GM18508 (cell line): ENCODE measurements around the gene ZNF407.

Experiments
- ATAC-seq: cut with Tn5 transposase; IDR thresholded peaks from one replicate; pipeline ENCODE4 v1.9.1; 2021; ENCODE audit warnings: moderate number of reproducible peaks; ENCODE audit not compliant: insufficient read depth, unreplicated experiment

The ZNF407 gene

DNA sequence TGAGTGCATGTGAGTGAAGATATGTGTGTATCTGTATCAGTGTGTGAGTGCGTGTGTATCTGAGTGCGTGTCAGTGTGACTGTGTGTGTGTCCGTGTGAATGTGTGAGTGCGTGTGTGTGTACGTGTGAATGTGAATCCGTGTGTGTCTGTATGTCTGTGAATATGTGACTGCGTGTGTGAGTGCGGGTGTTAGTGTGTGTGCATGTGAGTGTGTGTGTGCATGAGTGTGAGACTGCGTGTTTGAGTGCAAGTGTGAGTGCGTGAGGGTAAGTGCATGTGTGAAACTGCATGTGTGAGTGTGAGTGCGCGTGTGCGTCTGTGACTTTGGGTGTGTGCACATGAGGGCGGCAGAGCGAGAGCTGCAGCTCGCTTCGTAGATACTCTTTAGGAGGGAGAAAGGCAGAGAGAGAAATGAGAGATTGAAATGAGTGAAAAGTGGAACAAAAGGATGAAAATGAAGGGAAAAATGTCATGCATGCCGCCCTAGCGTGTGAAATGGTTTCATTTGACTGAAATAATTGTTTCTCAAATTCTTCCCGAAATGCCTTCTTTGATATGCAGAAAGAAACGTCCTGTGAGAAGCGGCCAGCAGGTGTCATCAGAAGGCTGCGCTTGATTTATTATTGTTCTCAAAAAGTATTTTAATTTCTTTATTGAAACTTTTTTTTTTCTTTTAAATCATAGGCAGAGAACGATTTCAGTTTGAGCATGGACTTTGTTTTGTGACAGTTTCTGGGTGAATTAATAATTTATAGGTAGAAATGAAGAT, 25.6 kb downstream of the ZNF407 start:
- ATAC-seq = no peak

DNA sequence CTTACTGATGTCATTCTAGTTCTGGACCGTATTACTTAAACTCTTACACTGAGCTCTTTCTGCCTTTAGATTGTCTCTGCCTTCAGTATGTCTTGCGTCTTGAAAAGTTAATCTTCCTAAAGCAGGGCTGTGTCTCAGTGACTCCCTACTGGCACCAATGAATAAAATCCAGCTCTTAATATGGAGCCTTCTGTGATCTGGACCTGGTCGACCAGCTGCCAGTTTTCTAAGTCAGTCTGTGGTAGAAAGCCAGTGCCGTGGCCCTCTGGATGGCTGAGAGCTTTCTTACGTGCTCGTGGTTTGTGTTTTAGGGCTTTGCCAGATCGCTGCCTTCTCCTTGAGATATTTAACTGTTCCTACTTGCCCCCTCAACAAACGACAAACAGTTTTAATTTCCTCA, 26.8 kb downstream of the ZNF407 start:
- no peak for ATAC-seq

DNA sequence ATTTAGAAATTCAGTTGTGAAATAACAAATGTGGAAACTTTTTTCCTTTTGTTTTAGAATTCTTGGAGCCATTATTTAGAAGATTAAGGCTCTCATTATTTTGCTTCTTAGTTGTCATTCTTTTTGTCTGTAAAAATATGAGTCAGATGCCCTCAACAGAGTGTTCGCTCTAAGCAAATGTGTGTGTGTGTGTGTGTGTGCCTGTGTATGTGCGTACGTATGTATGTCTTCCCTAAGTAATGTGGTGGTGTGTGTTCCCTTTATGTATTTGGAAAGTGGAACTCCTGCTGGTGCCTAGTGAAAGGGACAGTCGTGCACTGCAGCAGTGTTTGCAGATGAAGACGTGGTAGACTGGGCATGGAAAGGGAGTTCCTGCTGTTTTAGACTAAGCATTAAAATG, 27.5 kb downstream of the ZNF407 start:
- ATAC-seq = no peak

DNA sequence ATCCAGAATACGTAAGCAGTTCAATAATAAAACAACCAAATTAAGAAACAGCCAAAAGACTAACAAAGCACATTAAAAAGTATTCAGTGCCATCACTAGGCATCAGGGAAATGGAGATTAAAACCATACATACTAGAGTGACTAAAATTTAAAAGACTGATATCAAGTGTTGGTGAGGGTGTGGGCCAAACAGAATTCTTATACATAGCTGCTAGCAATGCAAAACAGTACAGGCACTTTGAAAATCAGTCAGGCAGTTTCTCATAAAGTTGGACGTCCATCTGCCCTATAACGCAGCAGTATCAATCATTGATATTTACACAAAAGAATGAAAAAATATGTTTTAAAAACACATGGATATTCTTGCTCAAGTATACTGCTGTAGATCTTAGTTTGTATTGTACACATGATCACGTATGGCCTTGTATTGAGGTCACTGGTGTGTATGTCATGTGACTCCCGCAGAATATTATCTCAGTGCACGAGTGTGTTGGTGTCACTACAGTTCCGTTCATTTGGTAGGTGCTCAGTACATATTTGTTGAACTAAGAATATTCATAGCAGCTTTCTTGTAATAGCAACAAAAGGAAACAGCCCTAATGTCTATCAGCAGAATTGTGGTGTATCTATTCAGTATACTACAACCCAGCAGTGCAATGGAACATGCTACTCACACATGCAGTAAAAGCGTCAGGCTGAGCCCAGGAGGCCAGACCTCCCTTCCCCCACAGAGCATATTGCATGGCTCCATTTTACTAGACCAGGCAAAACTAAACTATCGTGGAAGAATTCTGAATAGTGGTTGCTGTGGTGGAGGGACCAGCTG, 28.6 kb downstream of the ZNF407 start:
- no peak for ATAC-seq

DNA sequence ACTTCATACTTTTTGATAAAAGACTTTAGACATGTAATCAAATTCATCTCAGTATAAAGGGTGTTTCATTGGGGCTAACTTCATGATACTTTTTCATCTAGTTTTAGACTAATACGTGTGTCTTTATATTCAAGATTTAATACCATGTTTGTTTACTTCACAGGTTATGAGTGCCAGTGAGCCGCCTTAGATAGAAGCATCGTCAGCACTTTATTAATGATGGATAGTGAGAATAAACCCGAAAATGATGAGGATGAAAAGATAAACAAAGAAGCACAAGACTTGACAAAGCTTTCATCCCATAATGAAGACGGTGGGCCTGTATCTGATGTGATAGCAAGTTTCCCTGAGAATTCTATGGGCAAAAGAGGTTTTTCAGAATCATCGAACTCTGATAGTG, 33.1 kb downstream of the ZNF407 start:
- ATAC-seq = no peak

DNA sequence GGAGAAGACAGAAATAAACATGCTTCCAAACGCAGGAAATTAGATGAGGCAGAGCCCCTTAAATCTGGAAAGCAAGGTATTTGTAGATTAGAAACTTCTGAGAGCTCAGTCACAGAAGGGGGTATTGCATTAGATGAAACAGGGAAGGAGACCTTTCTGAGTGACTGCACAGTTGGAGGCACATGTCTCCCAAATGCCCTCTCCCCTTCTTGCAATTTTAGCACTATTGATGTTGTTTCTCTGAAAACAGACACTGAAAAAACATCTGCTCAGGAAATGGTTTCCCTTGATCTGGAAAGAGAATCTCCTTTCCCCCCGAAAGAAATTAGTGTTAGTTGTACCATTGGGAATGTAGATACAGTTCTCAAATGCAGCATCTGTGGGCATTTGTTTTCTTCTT, 33.5 kb downstream of the ZNF407 start:
- no peak for ATAC-seq

DNA sequence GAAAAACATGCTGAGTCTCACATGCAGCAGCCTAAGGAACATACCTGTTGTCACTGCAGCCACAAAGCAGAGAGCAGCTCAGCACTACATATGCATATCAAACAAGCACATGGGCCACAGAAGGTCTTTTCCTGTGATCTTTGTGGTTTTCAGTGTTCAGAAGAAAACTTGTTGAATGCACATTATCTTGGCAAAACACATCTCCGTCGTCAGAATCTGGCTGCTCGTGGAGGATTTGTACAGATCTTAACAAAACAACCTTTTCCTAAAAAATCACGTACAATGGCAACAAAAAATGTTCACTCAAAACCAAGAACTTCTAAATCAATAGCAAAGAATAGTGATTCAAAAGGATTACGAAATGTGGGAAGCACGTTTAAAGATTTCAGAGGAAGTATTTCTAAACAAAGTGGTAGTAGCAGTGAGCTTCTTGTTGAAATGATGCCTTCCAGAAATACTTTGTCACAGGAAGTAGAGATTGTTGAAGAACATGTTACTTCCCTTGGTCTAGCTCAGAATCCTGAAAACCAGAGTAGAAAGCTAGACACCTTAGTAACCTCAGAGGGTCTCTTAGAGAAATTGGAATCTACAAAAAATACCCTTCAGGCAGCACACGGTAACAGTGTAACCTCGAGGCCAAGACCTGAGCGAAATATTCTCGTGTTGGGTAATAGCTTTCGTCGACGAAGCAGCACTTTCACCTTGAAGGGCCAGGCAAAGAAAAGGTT, 34.1 kb downstream of the ZNF407 start:
- no peak for ATAC-seq

DNA sequence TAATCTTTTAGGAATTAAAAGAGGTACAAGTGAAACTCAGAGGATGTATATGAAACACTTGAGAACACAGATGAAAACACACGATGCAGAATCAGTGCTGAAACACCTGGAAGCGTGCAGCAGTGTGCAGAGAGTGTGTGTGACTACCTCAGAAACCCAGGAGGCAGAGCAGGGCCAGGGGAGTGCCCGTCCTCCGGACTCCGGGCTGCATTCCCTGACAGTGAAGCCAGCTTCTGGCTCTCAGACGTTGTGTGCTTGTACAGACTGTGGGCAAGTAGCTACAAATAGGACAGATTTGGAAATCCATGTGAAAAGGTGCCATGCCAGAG, 34.6 kb downstream of the ZNF407 start:
- ATAC-seq = no peak

DNA sequence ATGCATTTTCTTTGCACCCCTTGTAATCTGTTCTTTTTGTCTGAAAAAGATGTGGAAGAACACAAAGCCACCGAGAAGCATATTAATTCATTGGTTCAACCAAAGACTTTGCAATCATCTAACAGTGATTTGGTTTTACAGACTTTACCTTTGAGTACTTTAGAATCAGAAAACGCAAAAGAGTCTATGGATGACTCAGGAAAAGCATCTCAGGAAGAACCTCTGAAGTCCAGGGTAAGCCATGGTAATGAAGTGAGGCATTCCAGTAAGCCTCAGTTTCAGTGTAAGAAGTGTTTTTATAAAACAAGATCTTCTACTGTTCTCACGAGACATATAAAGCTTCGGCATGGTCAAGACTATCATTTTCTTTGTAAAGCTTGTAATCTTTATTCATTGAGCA, 35.2 kb downstream of the ZNF407 start:
- no peak for ATAC-seq

DNA sequence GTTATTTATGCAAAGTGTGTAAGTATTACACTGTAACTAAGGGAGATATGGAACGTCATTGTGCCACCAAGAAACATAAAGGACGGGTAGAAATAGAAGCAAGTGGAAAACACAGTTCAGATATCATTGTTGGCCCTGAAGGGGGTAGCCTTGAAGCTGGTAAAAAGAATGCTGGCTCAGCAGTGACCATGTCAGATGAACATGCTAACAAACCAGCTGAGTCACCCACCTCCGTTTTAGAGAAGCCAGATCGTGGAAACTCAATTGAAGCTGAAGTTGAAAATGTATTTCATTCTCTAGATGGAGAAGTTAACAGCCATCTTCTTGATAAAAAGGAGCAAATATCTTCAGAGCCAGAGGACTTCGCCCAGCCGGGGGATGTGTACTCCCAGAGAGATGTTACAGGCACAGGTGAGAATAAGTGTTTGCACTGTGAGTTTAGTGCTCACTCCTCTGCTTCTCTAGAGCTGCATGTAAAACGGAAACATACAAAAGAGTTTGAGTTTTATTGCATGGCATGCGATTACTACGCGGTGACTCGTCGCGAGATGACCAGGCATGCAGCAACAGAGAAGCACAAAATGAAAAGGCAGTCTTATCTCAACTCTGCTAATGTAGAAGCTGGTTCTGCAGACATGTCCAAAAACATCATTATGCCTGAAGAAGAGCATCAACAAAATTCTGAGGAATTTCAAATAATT, 36.1 kb downstream of the ZNF407 start:
- ATAC-seq = no peak

DNA sequence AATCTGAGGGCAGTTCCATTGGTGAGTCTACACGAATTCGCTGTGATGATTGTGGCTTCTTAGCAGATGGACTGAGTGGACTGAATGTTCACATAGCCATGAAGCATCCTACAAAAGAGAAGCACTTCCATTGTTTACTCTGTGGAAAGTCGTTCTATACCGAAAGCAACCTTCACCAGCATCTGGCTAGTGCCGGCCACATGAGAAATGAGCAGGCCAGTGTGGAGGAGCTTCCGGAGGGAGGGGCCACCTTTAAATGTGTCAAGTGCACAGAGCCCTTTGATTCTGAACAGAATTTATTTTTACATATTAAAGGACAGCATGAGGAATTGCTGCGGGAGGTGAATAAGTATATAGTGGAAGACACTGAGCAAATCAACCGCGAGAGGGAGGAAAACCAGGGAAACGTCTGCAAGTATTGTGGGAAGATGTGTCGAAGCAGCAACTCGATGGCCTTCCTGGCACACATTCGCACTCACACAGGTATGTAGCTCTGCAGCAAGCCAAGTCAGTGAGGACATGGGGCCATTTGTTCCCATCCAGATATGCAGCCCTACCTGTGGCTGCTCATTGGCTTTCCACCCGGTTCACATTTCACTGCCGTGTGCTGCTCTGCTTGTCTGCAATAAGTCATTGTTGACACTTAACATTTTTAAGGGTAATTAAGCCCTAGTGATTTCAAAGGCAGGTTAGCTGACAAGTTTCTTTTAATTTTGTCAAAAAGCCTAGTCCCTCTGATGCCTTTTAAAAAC, 37.7 kb downstream of the ZNF407 start:
- ATAC-seq = no peak

DNA sequence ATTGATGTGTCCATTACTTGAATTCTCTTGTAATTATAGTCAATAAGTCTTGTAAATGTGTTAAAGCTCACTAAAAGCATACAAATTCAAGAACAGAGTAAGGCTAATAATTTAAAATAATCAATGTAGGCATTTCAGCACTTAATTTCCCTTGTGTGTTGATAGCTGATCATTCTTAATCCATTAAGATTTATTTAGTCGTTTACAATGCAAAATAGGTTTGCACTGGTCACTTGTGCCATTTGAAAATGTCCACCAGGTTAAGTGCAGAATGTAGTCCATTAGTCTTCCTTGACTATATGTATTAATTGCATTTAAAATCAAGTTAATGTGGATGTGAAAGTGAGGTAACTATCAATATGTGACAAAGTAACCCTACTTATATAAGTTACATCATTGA, 39.4 kb downstream of the ZNF407 start:
- ATAC-seq = no peak

DNA sequence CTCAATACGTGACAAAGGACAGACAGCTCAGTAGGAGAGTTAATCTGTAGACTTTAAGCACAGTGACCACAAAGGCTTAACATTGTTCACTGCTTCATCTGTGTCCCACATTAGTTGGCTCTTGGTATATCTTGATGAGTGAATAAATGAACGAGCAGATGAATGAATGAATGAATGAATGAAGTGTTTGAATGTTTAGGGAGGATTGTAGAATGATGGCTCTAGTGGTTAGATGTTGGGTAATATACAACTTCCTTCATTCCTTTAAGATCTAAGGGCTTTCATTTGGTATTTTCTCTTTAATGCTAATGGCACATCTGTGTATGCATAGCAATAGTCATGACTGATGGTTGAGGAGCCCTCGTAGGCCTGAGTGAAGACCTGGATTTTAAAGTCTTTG, 40.5 kb downstream of the ZNF407 start:
- ATAC-seq = no peak

DNA sequence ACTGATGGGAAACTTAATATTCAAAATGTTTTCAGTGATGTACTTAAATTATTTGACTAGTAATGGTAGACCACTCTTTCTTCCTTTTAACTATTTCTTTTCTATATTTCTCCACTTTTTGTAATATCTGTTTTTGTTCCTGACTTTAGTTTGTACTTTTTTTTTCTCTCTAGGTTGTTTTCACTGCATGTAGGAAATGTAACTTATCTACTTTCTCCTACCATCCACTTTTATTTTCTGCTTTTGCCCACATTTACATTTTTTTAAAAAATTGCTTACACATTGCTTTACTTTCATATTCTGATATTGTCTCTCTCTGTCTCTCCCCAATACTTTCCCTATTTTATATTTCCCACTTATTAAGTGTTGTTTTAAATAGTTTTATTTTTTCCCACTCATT, 47.0 kb downstream of the ZNF407 start:
- no peak for ATAC-seq

DNA sequence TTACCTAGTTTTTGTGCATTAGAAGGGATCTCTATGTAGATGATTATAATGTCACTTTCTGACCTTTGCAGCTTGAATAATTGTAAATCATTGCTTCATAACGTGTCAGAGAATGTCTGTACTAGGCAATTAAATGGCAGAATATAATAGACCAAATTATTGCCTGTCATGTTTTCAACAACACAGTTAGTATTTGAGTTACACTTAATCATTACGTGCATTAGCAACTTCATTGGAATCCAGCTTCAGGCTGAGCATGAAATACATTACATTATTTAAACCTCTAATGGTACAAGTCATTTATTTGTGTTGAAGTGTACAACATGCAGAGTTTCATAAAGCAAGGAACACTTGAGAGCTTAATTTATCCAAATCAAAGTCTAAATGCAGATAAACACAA, 48.0 kb downstream of the ZNF407 start:
- no peak for ATAC-seq

DNA sequence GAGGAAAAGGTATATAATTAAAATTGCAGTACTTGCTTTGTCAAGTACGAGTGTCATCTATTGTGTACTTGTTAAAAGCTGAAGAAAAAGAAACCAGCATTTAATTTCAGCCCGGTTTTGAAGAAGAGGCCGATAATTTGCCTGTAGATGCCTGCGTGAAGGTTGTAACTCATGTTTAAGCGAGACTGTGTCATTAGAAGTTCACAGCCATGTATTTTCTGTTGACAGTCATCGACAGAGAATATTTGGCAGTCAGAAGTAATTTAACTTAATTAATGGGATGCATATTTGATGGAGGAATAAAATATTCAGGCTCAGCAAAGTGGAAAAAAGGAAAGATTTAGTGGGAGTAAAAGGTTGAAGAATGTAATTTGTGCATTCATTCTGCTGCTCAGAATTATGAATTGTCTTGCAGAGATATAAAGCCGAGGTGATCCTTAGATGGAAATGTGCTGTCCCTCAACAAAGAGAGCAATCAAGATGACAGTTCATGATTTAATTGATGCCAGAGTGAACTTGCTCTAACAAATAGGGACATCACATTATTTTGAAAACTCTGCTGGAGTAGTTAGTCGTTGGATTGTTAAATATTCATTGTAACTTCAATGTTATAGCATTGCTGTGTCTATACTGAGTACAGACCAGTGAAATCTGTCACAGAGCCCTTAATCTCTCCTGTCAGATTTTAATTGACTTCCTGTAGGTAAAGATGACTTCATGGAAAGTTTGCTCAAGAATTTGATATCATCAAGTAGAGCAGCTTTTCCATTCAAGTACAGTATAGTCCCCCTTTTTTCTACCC, 53.9 kb downstream of the ZNF407 start:
- no peak for ATAC-seq

DNA sequence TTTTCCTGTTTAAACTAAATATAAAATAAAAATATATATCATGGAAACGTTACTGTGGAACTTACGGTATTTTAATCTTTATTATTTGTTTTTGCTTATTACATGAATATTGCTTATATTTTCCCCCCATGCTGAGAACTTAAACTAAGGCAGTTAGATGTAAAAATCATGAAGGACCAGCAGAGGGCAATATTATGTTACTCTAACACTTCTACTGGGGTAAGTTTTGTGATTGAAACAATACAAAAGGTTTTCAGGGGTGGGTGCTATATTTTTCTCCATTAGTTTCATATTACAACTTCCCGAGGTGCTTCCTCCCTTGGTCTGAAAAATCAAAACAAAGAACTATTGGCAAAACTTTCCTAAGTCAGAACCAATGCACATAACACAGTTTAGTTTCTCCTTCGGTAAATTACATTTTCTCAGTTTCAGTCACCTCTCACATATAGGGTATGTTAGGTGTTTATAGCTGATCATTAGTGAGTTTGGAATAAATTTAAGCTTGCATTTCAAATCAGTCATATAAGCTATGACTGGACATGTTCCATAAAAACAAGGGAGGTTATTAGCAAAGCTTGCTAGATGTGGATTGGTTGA, 54.8 kb downstream of the ZNF407 start:
- no peak for ATAC-seq

DNA sequence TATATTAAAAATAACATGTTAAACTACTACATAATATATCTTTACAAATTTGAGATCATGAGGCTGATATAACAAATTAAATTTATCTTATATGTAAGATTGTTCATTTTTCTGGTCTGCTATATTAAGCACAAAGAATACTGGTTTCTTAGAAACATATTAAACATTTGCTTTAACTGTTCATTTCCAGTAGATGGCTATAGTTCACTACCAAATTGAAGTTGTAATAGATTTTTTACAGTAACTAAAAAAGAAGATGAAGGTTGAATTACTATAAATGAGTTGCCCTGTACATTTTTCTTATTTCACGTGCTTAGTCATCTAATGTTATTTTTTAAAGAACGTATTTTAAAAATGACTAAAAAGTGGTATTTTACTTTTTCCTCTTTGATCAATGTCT, 57.0 kb downstream of the ZNF407 start:
- no peak for ATAC-seq

DNA sequence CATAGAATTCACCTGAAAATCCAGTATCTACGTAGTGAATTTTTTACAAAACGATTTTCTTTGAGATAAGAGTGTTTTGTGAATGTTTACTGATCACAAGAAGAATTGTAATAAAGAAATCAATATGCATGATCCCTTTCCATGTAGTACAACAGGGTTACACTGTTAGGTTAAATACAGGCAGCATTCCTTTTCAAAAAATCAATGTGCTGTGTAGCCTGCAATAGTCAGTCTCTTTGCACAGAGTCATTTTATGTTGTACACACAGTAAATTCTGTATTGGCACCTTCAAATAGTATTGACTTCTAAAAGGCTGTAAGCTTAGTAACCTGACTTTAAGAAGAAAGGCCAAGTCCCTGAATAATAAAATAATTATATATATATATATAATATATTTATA, 63.3 kb downstream of the ZNF407 start:
- ATAC-seq = no peak
